Stimulated activated CD4-positive, alpha-beta T cell treated with anti-CD3 and anti-CD28 coated beads, Interleukin-4, amount 100 ng/mL, for 24 hours (primary cell): Measurements from ENCODE around the gene AADACL3.

ENCODE experiments used
- DNase-seq: peaks from one replicate; pipeline ENCODE4 v3.0.0-alpha.2; 2020

The AADACL3 gene

GRCh38 chr1:12769976-12770505 is 54.1 kb downstream of the AADACL3 start:
- no peak for DNase-seq

- DNase-seq = no peak
Measured at GRCh38 chr1:12770620-12771019, 54.7 kb downstream of the AADACL3 start.

GRCh38 chr1:12771186-12771585 is 55.3 kb downstream of the AADACL3 start:
- no peak for DNase-seq

GRCh38 chr1:12772520-12772919 is 56.6 kb downstream of the AADACL3 start:
- no peak for DNase-seq

GRCh38 chr1:12773438-12773837 is 57.5 kb downstream of the AADACL3 start, which contains the start of gene PRAMEF12:
Gene PRAMEF12 (plus strand): TSS chr1:12773738. CDS start chr1:12774868, 1,130 bp downstream.
- no peak for DNase-seq

- no peak for DNase-seq
Measured at GRCh38 chr1:12774801-12775345, 59.0 kb downstream of the AADACL3 start.

- DNase-seq = no peak
Measured at GRCh38 chr1:12775443-12775842, 59.5 kb downstream of the AADACL3 start.

- no peak for DNase-seq
Measured at GRCh38 chr1:12776801-12777557, 61.1 kb downstream of the AADACL3 start.
